SH-SY5Y (cell line): ENCODE results near the gene USP32.

ENCODE experiments used
- GATA2 ChIP-seq: IDR thresholded peaks from 2 replicates; pipeline ENCODE4 v1.6.1; 2011; ENCODE audit warnings: mild to moderate bottlenecking, low read depth, low read length
- GATA3 ChIP-seq: IDR thresholded peaks from 2 replicates; pipeline ENCODE4 v1.6.1; 2011; ENCODE audit warnings: low read depth, mild to moderate bottlenecking, low read length, moderate library complexity

Gene USP32

DNA sequence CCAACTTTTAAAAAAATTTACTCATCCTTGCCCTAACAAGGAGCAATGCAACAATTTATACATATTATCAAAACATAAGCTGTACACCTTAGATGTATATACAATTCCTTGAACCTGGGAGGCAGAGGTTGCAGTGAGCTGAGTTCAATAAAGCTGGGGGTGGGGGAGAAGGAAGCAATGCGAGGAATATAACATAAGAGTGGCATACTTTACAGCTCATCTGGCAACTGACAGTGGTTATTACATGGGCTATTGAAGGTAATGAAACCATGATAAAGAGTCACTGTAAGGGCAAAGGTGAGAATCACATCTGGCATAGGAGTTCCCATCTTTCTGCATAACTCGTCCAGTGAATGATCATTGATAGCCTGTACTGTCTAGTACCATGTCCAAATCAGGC is 198.5 kb downstream of the USP32 start:
- TF ChIP-seq GATA3 (no peak), GATA2 (no peak)

DNA sequence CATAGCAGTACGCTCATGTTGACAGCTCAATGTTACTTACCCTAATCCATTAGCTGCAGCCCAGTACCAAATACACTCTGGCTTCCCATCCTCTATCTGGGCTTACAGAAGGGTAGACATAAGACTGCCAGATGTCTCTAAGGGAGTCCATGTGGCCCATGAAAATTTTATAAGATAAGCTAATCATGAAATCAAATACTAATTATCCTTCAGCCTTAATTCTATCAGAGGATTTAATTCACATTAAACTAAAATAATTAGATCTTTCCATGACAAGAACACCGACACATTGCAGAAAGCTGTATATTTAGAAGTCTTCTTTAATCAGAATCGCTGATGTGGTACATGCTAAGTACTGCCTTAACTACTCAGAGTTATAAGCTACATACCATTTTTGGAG is 198.9 kb downstream of the USP32 start:
- TF ChIP-seq GATA2: 0 out of 2 replicates have a peak, but pooled peaks have one; percentile 8
- TF ChIP-seq GATA3: peak; percentile 76

DNA sequence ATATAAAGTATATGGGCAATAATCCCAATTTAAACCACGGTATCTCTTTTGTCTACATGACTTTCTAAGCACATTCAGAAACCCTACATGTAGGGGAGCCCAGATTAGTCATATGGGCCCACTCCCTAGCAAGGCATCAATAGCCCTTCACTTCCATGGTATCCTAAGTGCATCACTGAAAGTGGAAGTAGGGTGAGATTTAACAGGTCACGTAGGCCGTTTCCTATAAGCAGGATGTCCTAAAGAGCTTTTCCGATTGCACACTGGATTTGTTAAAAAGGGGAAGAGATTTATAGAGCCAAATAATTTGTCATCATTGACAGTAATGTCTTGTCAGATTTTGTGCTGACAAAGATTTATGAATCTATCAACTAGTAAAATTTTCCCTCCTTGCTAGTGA is 203.2 kb downstream of the USP32 start:
- TF ChIP-seq GATA3: no peak
- no peak for TF ChIP-seq GATA2

DNA sequence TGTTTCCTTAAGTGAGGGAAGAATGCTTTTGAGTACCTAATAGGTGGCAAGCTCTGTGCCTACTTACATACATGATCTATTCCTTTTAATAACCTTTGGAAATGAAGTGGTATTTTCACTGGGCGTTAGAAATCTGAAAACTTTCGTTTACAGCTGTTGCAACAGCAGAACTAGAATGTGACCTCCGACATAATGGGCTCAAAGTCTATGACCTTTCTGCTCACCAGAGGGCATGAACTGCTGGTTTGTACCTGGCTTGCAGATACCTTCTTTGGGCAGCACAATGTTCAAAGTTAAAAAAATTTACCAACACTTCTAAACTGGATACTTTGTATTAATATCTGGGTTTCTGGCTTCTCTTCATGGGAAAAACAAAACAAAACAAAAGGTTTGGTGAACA is 217.9 kb downstream of the USP32 start:
- TF ChIP-seq GATA3 (no peak), GATA2 (no peak)

DNA sequence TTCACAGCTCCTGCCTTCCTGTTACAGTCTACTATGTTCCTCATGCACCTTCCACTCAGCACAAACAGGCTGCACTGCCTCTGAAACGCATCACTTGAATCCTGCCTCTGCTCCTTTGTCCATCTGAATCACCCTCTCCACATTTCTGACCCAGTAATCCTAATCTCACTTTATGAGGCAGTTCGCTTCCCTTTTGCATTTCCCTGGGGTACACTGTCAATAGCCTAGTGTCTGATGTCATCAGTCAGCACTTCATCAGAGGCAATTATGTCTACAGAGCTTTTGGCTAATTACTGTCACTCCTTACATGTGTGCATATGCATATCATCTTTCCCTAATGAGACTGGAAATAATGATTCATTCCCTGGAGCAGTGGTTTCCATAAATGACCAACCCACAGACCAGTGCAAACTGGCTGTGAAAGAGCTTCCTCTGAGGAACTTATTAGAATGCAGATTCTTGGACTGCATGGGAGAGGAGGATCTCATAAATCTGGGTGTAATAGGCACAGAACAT is 218.6 kb downstream of the USP32 start:
- TF ChIP-seq GATA3: no peak
- no peak for TF ChIP-seq GATA2

DNA sequence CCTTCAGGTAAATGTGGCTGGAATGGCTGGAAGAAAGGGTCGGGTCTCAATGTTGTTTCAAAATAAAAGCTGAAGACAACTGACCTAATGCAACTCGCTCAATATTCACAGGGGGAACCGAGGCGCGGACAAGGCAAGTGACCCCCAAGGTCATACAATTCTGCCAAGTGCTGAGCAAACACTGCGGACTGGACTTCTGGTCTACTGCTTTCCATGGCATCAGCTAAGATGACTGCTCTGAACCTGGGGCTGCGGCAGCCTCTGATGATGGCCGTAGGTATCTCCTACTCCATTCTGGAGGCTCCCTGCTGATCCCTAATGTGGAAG is 220.2 kb downstream of the USP32 start:
- no peak for TF ChIP-seq GATA2
- TF ChIP-seq GATA3: no peak

DNA sequence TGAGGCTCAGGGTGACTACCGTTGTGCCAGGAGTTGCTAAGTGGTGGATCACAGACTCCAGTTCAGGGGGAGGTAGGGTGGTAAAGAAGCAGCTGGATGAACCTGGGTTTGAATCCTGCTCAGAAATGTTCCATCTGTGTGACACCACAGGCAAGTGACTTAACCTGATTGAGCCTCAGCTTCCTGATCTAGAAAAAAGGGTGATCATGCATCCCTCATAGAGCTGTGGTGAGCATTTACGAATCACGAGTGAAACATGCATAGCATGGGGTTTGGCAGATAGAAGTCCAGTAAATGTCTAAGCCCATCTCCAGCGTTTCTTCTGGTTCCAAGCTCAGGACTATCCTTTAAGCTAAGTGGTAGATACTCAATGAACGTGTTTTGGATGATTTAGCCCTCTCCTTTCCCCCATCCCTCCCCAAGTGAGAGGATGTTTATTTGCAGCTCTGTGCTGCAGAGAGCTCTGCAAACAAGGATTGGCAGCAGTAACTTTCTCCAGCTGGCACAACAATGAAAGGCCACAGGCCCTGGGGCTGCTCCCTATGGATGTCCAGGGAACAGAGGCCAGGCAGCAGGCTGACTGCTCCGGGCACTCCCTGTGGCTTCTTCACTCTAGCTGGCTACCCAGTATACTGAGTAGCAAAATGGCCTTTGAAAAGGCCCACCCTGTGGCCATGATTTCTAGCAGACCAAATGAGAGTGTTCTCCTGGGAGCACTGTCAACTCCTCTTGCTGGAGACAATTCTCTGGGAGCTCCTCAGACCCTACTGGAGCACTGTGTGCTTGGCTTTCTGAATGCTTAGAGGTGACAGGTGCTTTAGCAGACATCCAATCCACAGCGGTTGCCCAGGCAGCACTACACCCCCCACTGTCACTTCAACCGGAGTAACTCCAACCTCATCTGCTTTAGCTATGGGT is 220.8 kb downstream of the USP32 start:
- TF ChIP-seq GATA2 (no peak), GATA3 (no peak)

DNA sequence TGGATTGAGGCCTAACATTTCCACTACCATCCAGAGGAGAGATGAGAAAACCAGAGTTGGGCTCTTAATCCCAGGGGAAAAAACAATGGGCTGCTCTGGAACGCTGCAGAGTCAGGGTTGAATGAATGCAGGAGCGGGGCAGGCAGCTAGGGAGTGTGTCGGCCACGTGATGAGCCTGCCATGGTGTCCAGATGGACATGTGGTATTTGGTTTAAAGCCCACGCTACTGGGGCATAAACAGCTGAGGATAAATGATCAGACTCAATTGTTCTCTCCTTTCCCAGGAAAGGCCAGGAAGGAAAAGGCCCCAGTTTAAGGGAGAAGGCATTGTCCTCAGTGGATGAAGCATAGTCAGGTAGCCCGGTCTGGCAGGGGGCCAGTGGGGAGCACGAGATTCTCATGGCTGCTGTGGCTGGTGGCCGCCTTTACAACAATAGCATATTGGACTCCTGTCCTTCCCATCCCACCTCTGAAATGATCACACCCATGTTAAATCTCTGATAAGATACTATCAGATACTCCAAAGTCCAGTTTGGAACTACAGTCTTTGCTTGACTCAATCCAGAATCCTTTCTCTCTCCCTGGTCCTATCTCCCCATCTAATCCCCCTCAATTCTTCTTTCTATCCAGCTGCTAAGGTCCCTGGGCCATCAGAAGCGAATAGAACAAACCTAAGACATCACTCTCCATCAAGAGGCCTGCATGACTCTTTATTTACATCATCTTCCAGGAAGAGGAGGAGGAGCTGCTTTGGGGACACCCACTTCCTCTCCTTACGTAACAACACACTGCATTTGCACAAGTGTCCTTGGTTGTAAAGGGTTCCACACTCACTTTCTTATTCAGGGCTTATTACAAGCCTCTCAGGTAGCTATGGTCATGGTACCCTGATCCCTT is 221.8 kb downstream of the USP32 start:
- TF ChIP-seq GATA3: no peak

DNA sequence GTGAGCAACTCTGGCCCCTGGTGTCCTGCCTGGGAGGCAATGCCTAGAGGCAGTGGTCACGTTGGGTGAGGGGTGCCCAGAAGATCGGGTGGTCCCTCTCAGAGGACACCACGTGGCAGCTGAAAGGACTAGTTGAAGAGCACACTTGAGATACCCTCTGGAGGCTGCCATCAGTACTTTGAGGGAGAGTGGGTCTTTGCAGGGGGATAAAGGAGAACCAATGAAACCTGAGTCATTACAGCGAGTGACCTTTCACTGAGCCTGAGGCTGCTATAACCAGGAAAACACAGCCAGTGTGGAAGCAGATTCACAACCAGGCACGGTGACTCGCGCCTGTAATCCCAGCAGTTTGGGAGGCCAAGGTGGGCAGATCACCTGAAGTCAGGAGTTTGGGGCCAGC is 223.3 kb downstream of the USP32 start:
- TF ChIP-seq GATA3 (no peak), GATA2 (no peak)

DNA sequence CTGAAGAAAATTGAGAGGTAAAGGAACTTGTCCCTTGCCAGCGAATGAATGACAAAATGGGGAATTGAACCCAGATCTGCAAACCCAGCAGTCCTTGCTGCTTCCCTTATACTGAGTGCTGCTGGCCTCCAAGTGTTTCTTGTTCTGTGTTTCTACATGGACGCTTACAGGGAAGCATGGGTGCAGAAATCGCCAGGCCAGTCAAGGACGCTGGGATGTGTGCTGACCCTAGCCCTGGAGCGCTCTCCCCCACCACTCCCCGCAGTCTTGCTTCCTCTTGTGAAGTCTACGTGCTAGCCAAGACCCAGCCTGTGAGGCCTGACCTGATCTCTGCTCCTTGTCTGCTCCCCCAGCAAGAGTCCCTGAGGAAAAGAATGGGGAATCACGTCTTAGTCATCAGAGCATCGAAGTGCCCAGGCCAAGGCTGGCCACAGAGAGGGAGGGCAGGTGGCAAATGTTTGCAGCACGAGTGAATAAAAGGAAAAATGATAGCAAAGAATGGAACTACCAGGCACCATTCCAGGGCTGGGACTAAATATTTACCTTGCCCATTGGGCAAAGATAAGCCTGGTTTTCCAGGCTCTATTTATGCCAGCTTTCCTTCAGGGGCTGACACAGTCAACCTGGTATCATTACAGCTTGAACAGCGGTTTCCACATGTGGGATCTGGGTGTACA is 224.7 kb downstream of the USP32 start:
- TF ChIP-seq GATA2: no peak
- no peak for TF ChIP-seq GATA3

DNA sequence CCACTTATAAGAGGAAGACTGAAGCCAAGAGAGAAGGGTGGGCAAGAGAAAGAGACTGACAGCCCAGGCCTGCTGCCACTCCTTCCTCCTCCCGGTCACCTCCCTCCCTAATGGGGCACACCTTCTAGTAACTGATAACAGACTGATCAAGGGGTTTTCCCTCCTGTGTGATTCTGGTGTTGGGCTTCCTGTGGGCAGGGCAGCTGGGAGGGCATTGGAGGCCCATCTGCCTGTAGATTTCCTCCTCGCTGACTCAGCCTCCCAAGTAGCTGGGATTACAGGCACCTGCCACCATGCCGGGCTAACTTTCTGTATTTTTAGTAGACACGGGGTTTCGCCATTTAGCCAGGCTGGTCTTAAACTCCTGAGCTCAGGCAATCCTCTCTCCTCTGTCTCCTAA is 226.0 kb downstream of the USP32 start:
- TF ChIP-seq GATA3: no peak
- no peak for TF ChIP-seq GATA2

DNA sequence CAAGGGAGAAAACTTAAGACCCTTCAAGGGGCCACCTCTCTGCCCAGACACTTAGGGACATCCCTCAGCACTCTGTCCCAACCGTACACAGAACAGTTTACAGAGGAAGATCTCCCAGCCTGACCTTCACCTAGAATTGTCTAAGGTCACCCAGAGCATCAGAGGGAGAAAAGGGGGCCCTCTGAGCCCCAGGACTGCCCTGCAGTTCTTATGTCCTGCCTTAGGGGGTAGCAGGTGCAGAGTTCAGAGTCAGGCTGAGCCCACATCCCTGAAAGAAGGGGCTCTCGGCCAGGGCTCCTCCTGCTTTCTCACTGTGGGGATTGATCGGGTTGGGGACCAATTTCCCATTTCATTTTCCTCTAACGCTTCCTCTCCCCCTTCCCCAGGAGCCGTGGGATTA is 226.7 kb downstream of the USP32 start:
- TF ChIP-seq GATA3 (no peak), GATA2 (no peak)

DNA sequence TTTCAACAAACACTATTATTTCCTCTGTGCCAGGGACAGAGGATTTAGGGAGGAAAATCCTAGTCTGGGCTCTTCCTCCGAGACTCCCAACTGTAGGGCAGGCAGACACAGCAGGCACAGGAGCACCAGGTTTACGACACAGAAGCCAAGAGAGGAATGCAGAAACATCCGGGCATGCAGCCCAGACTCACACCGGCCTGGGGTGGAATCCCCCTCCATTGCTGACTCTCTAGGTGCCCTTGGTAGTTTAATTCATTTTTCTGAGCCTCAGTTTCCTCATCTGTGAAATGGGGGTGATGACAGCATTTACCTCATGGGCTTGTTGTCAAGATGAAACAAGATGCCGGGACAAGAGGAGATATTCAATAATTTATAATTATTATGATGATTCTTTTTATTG is 227.2 kb downstream of the USP32 start:
- no peak for TF ChIP-seq GATA3
- no peak for TF ChIP-seq GATA2

DNA sequence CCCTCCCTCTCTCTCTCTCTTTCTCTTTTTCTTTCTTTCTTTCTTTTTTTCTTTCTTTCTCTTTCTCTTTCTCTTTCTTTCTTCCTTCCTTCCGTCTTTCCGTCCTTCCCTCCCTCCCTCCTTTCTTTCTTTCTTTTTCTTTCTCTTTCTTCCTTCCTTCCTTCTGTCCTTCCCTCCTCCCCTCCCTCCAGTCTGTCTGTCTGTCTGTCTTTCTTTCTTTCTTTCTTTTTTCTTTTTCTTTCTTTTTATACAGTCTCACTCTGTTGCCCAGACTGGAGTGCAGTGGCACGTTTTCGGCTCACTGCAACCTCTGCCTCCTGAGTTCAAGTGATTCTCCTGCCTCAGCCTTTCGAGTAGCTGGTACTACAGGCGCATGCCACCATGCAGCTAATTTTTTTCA is 227.8 kb downstream of the USP32 start:
- TF ChIP-seq GATA2: no peak
- TF ChIP-seq GATA3: no peak
